GM12878 (cell line): ENCODE data around the gene SENP5. TPM values are rescaled to one million over a fixed set of nuclear protein-coding genes. Genes with fewer than 3 reads are reported as not detected.

Experiments
- BMI1 ChIP-seq: fragments of 450-650 bp; IDR thresholded peaks from 2 replicates; pipeline ENCODE4 v1.6.1; 2016; ENCODE audit warnings: mild to moderate bottlenecking, moderate library complexity, borderline replicate concordance
- BRCA1 ChIP-seq: IDR thresholded peaks from 2 replicates; pipeline ENCODE4 v1.6.1; 2011; ENCODE audit warnings: low read depth, low read length, improper control_type of control experiment
- CEBPZ ChIP-seq: fragments of 150-350 bp; IDR thresholded peaks from 2 replicates; pipeline ENCODE4 v1.6.1; 2016; ENCODE audit warnings: low read depth, low read length
- E2F4 ChIP-seq: IDR thresholded peaks from 2 replicates; pipeline ENCODE4 v1.6.1; 2012; ENCODE audit warnings: low read depth, low read length, improper control_type of control experiment
- HSF1 ChIP-seq: fragments of 150-350 bp; IDR thresholded peaks from 2 replicates; pipeline ENCODE4 v1.6.1; 2014; ENCODE audit warnings: mild to moderate bottlenecking, low read depth, low read length
- IKZF2 ChIP-seq, 2 experiments: fragments of 450-650 bp; IDR thresholded peaks; 2 replicates each; pipeline ENCODE4 v1.6.1; 2017; ENCODE audit warnings: mild to moderate bottlenecking in 2 of 2, moderate library complexity in 2 of 2
- MTA2 ChIP-seq: fragments of 450-650 bp; IDR thresholded peaks from 2 replicates; pipeline ENCODE4 v1.6.1; 2016; ENCODE audit warnings: low read depth, mild to moderate bottlenecking, moderate library complexity
- NBN ChIP-seq: fragments of 450-650 bp; IDR thresholded peaks from 2 replicates; pipeline ENCODE4 v1.6.1; 2016
- NFYA ChIP-seq: IDR thresholded peaks from 2 replicates; pipeline ENCODE4 v1.6.1; 2011; ENCODE audit warnings: low read depth, mild to moderate bottlenecking, low read length, improper control_type of control experiment, borderline replicate concordance
- NFYB ChIP-seq: IDR thresholded peaks from 2 replicates; pipeline ENCODE4 v1.6.1; 2011; ENCODE audit warnings: low read depth, mild to moderate bottlenecking, low read length, improper control_type of control experiment, moderate library complexity; ENCODE audit not compliant: insufficient read depth
- RAD21 ChIP-seq: IDR thresholded peaks from 2 replicates; pipeline ENCODE4 v1.6.1; 2011; ENCODE audit warnings: mild to moderate bottlenecking, low read depth, low read length, moderate library complexity; ENCODE audit not compliant: insufficient read depth
- RELB ChIP-seq: fragments of 450-650 bp; IDR thresholded peaks from 2 replicates; pipeline ENCODE4 v1.6.1; 2017; ENCODE audit warnings: low read depth, mild to moderate bottlenecking, moderate library complexity
- RFX5 ChIP-seq: IDR thresholded peaks from 2 replicates; pipeline ENCODE4 v1.6.1; 2011; ENCODE audit warnings: low read depth, low read length, improper control_type of control experiment
- RUNX3 ChIP-seq: IDR thresholded peaks from 2 replicates; pipeline ENCODE4 v1.6.1; 2012; ENCODE audit warnings: low read length, inconsistent platforms
- SIX5 ChIP-seq: IDR thresholded peaks from 2 replicates; pipeline ENCODE4 v1.6.1; 2011; ENCODE audit warnings: mild to moderate bottlenecking, low read depth, low read length, moderate library complexity; ENCODE audit not compliant: severe bottlenecking
- SMARCA5 ChIP-seq: fragments of 450-650 bp; IDR thresholded peaks from 2 replicates; pipeline ENCODE4 v1.6.1; 2017; ENCODE audit warnings: mild to moderate bottlenecking
- SMC3 ChIP-seq: IDR thresholded peaks from 2 replicates; pipeline ENCODE4 v1.6.1; 2011; ENCODE audit warnings: low read length, improper control_type of control experiment, borderline replicate concordance
- TARDBP ChIP-seq: IDR thresholded peaks from 2 replicates; pipeline ENCODE4 v1.6.1; 2016; ENCODE audit warnings: borderline replicate concordance
- TCF12 ChIP-seq: IDR thresholded peaks from 2 replicates; pipeline ENCODE4 v1.6.1; 2011; ENCODE audit warnings: low read depth, mild to moderate bottlenecking, low read length
- TCF3 ChIP-seq: IDR thresholded peaks from 2 replicates; pipeline ENCODE4 v1.6.1; 2012; ENCODE audit warnings: low read depth, mild to moderate bottlenecking, low read length, borderline replicate concordance; ENCODE audit not compliant: insufficient read depth
- USF2 ChIP-seq: IDR thresholded peaks from 2 replicates; pipeline ENCODE4 v1.6.1; 2011; ENCODE audit warnings: low read depth, low read length, improper control_type of control experiment, borderline replicate concordance
- ZSCAN29 ChIP-seq: fragments of 450-650 bp; IDR thresholded peaks from 2 replicates; pipeline ENCODE4 v1.6.1; 2017; ENCODE audit warnings: mild to moderate bottlenecking, moderate library complexity
- polyA plus RNA-seq, 11 experiments: library from polyadenylated mRNA; depleted of rRNA in 4 of 11; unstranded in 6 of 11; stranded (reverse) in 5 of 11; fragments of >200 nt; fragmentation: Nextera tagmentation in 4 of 11; fragmentation: Illumina TruSeq in 1 of 11; extraction: Ambion mirVana in 4 of 11; extraction: Trizol in 1 of 11; gene quantifications; 1 replicate in 1 of 11; 2 replicates in 10 of 11; pipeline versions ENCODE4 v1.2.1 to v1.2.3, GENCODE V29; 2011 to 2016; ENCODE audit warnings: inconsistent platforms in 2 of 11, missing spikeins in 2 of 11, low read depth in 1 of 11
- total RNA-seq, 4 experiments: library from RNA; depleted of rRNA in 3 of 4; stranded (reverse); fragments of >200 nt in 3 of 4; fragmentation: Illumina TruSeq in 1 of 4; extraction: Trizol in 1 of 4; gene quantifications; 2 replicates each; pipeline versions ENCODE4 v1.2.1 to v1.2.3, GENCODE V29; 2013 to 2021

SENP5 gene
- total and polyA plus RNA-seq, 10 of the 15 experiments (the other 5 are each of a cell fraction or from before 2014, with no cell fraction given), result 6.4 to 28.4 (median 15.6) TPM

GRCh38 chr3:196867507-196868296 is at the start of gene SENP5 (continued):
- TF ChIP-seq E2F4 (no peak), NFYA (no peak), RUNX3 (peak; percentile 67; the same call in 1 of the 2 replicates), SMARCA5 (0 out of 2 replicates have a peak, but pooled peaks have one; percentile 54), RFX5 (no peak), ZSCAN29 (0 out of 2 replicates have a peak, but pooled peaks have one; percentile 13), IKZF2 (IDR thresholded peaks at IDR 0.05) (no peak), NBN (peak; percentile 44; the same call in 1 of the 2 replicates), SIX5 (peak; percentile 52), RAD21 (no peak), BRCA1 (no peak), CEBPZ (no peak), NFYB (no peak), TCF12 (peak; percentile 58; the same call in 1 of the 2 replicates), MTA2 (no peak), BMI1 (no peak), HSF1 (no peak), SMC3 (no peak), USF2 (no peak), RELB (no peak), TCF3 (0 out of 2 replicates have a peak, but pooled peaks have one; percentile 12), TARDBP (no peak)
